Loucy (cell line): ENCODE data around the gene CHRNB4.

Source experiments
- CTCF ChIP-seq: fragments of 200-600 bp; sonication (generic); conservative IDR thresholded peaks from 2 replicates; pipeline ENCODE4 v1.5.1; 2014; ENCODE audit warnings: mild to moderate bottlenecking, antibody characterized with exemption, low read length
- EZH2phosphoT487 ChIP-seq: fragments of 200-600 bp; IDR thresholded peaks from 2 replicates; pipeline ENCODE4 v1.6.1; 2018; ENCODE audit warnings: antibody characterized with exemption, mild to moderate bottlenecking, moderate library complexity, borderline replicate concordance

GRCh38 chr15:78624651-78625590, 16.1 kb downstream of the CHRNB4 start:
- TF ChIP-seq CTCF (no peak), EZH2phosphoT487 (no peak)
